Measurements from ENCODE around the gene KAZN. TPM values are rescaled to one million over a fixed set of nuclear protein-coding genes. Genes with fewer than 3 reads are reported as not detected.

The KAZN gene
- total and polyA plus RNA-seq, 2 experiments from 2014 or later: 7.9 to 15.6 TPM

DNA sequence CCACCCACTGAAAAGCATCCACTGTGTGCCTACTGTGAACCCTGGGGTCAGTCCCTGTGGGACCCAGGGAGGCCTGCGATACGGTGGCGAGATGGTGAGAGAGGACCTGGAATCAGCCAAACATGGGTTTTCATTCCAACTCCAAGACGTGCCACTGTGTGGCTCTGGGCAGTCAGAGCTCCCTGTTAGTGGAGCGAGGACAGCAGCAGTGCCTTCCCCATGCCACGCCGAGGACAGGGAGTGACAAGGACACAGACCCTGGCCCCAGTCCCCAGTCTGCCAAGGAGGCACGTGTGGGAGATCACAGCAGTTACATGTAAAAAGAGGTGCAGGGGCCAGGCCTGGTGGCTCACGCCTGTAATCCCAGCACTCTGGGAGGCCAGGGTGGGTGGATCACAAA lies 504.2 kb downstream of the KAZN start:
- H3K27ac ChIP-seq: no peak overlapping the region
- no peak overlapping the region for H2AFZ ChIP-seq
- H3K27me3 ChIP-seq: peaks cover 9% of the 10 kb centered on the region
- DNase-seq (ENCODE audit: low spot score): no peak
- H3K79me2 ChIP-seq: no peaks in the 10 kb centered on the region
- no peaks in the 10 kb centered on the region for H4K20me1 ChIP-seq (ENCODE audit: insufficient read depth, poor library complexity, severe bottlenecking)
- TF ChIP-seq EZH2 (IDR thresholded peaks at IDR 0.05; ENCODE audit: borderline replicate concordance): no peak
- WGBS (ENCODE audit: low lambda C conversion rate, missing lambda C conversion rate): 87% methylated on average over 9 of the region's 9 CpGs
- H3K9me3 ChIP-seq (ENCODE audit: low read depth): no peaks in the 10 kb centered on the region
- H3K9me2 ChIP-seq (replicated peaks; ENCODE audit: insufficient read depth): no peaks in the 10 kb centered on the region
- H3K4me1 ChIP-seq (ENCODE audit: insufficient read depth): no peaks in the 10 kb centered on the region
- H3K4me3 ChIP-seq: no peak overlapping the region
- no peak overlapping the region for H3K4me2 ChIP-seq
- no peaks in the 10 kb centered on the region for H3K36me3 ChIP-seq (replicated peaks; ENCODE audit: insufficient read depth, low read depth)

DNA sequence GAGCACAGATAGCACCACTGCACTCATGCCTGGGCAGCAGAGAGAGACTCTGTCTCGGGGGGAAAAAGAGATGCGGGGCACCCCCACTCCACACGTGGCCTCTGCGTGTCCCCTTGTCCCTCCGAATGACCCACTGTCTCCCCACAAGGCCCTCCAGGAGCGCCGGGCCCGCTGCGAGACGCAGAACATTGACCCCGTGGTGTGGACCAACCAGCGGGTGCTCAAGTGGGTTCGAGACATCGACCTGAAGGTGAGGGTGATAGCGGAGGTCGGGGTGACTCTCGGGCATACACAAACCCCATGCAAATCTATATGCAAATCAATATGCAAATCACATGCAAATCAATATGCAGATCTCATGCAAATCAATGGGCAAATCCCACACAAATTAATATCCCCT lies 504.7 kb downstream of the KAZN start:
- WGBS (ENCODE audit: low lambda C conversion rate, missing lambda C conversion rate): 97% methylated on average over 17 of the region's 17 CpGs
- Histone ChIP-seq H3K4me2 (no peak overlapping the region), H3K9me3 (ENCODE audit: low read depth) (no peaks in the 10 kb centered on the region), H3K79me2 (no peaks in the 10 kb centered on the region), H3K4me3 (no peak overlapping the region), H3K4me1 (ENCODE audit: insufficient read depth) (no peaks in the 10 kb centered on the region), H2AFZ (no peak overlapping the region), H3K27me3 (peaks cover 9% of the 10 kb centered on the region), H3K27ac (no peak overlapping the region), H3K36me3 (replicated peaks; ENCODE audit: insufficient read depth, low read depth) (no peaks in the 10 kb centered on the region), H3K9me2 (replicated peaks; ENCODE audit: insufficient read depth) (no peaks in the 10 kb centered on the region), H4K20me1 (ENCODE audit: insufficient read depth, poor library complexity, severe bottlenecking) (no peaks in the 10 kb centered on the region)
- no peak for TF ChIP-seq EZH2phosphoT487 (IDR thresholded peaks at IDR 0.05; ENCODE audit: low read depth, severe bottlenecking, unreplicated experiment)
- TF ChIP-seq EZH2 (IDR thresholded peaks at IDR 0.05; ENCODE audit: borderline replicate concordance): no peak
- no peak for TF ChIP-seq CTCF (IDR thresholded peaks at IDR 0.05; ENCODE audit: poor library complexity)
- DNase-seq (ENCODE audit: low spot score): no peak

DNA sequence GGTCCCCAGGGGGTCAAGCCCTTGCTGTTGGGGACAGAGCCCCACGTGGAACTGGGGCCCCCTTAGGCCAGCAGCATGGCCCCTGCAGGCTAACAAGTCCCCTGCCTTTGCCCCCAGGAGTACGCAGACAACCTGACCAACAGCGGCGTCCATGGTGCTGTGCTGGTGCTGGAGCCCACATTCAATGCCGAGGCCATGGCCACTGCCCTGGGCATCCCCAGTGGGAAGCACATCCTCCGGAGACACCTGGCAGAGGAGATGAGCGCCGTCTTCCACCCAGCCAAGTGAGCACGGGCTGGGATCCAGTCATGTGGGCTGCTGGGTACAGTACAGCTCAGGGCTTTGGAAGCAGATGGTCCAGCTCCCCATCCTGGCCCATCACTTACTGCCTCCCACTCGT lies 505.4 kb downstream of the KAZN start:
- no peaks in the 10 kb centered on the region for H4K20me1 ChIP-seq (ENCODE audit: insufficient read depth, poor library complexity, severe bottlenecking)
- no peaks in the 10 kb centered on the region for H3K36me3 ChIP-seq (replicated peaks; ENCODE audit: insufficient read depth, low read depth)
- no peak overlapping the region for H3K4me2 ChIP-seq
- H3K4me3 ChIP-seq: no peak overlapping the region
- no peak overlapping the region for H3K27ac ChIP-seq
- TF ChIP-seq EZH2phosphoT487 (IDR thresholded peaks at IDR 0.05; ENCODE audit: low read depth, severe bottlenecking, unreplicated experiment) (no peak), EZH2 (IDR thresholded peaks at IDR 0.05; ENCODE audit: borderline replicate concordance) (no peak), CTCF (IDR thresholded peaks at IDR 0.05; ENCODE audit: poor library complexity) (no peak)
- H3K4me1 ChIP-seq (ENCODE audit: insufficient read depth): no peaks in the 10 kb centered on the region
- H3K27me3 ChIP-seq: peaks cover 9% of the 10 kb centered on the region
- 86% methylated on average over 10 of the region's 10 CpGs for WGBS (ENCODE audit: low lambda C conversion rate, missing lambda C conversion rate)
- H3K79me2 ChIP-seq: no peaks in the 10 kb centered on the region
- DNase-seq (ENCODE audit: low spot score): no peak
- no peaks in the 10 kb centered on the region for H3K9me3 ChIP-seq (ENCODE audit: low read depth)
- no peaks in the 10 kb centered on the region for H3K9me2 ChIP-seq (replicated peaks; ENCODE audit: insufficient read depth)
- H2AFZ ChIP-seq: no peak overlapping the region

- Histone ChIP-seq H3K4me3 (no peak overlapping the region), H3K79me2 (no peaks in the 10 kb centered on the region), H3K4me1 (ENCODE audit: insufficient read depth) (no peaks in the 10 kb centered on the region), H4K20me1 (ENCODE audit: insufficient read depth, poor library complexity, severe bottlenecking) (no peaks in the 10 kb centered on the region), H3K36me3 (replicated peaks; ENCODE audit: insufficient read depth, low read depth) (no peaks in the 10 kb centered on the region), H3K9me3 (ENCODE audit: low read depth) (no peaks in the 10 kb centered on the region), H3K27ac (no peak overlapping the region), H3K27me3 (peaks cover 9% of the 10 kb centered on the region), H3K4me2 (no peak overlapping the region), H3K9me2 (replicated peaks; ENCODE audit: insufficient read depth) (no peaks in the 10 kb centered on the region), H2AFZ (no peak overlapping the region)
- TF ChIP-seq EZH2phosphoT487 (IDR thresholded peaks at IDR 0.05; ENCODE audit: low read depth, severe bottlenecking, unreplicated experiment) (no peak), EZH2 (IDR thresholded peaks at IDR 0.05; ENCODE audit: borderline replicate concordance) (no peak), CTCF (IDR thresholded peaks at IDR 0.05; ENCODE audit: poor library complexity) (no peak)
- no peak for DNase-seq (ENCODE audit: low spot score)
These were observed 506.3 kb downstream of the KAZN start for GRCh38 chr1:15104768-15105167.
